ENCODE data around the gene PLA2G7.

Gene PLA2G7

GRCh38 chr6:46688966-46689335 is 46.2 kb downstream of the PLA2G7 start:
- DNase-seq (ENCODE audit: low spot score): no peak

- no peak for DNase-seq (ENCODE audit: low spot score)
Measured at GRCh38 chr6:46688117-46688965, 46.8 kb downstream of the PLA2G7 start.

- DNase-seq (ENCODE audit: low spot score): no peak
Measured at GRCh38 chr6:46687619-46688097, 47.5 kb downstream of the PLA2G7 start, which contains the start of gene TDRD6. Gene TDRD6, plus strand, starts transcription at chr6:46687885. Its CDS starts 244 bp downstream, at chr6:46688129.

GRCh38 chr6:46684771-46685170 is 50.4 kb downstream of the PLA2G7 start:
- no peak for DNase-seq (ENCODE audit: low spot score)

GRCh38 chr6:46677314-46677654 is 57.9 kb downstream of the PLA2G7 start:
- no peak for DNase-seq (ENCODE audit: low spot score)

GRCh38 chr6:46676604-46677313 is 58.4 kb downstream of the PLA2G7 start:
- no peak for DNase-seq (ENCODE audit: low spot score)

GRCh38 chr6:46674410-46674809 is 60.8 kb downstream of the PLA2G7 start:
- peak; percentile 46 for DNase-seq (ENCODE audit: low spot score)

- DNase-seq (ENCODE audit: low spot score): no peak
Measured at GRCh38 chr6:46667377-46667776, 67.8 kb downstream of the PLA2G7 start.

GRCh38 chr6:46661483-46661882 is 73.7 kb downstream of the PLA2G7 start:
- DNase-seq (ENCODE audit: low spot score): no peak

GRCh38 chr6:46657642-46658041 is 77.5 kb downstream of the PLA2G7 start:
- DNase-seq (ENCODE audit: low spot score): no peak

GRCh38 chr6:46655803-46656202 is 79.4 kb downstream of the PLA2G7 start:
- DNase-seq (ENCODE audit: low spot score): peak; percentile 27
